ENCODE results near the gene EEFSEC. TPM values are rescaled to one million over a fixed set of nuclear protein-coding genes. Genes with fewer than 3 reads are reported as not detected.

The EEFSEC gene
- total RNA-seq, 1 experiment from 2014 or later = 9.6 TPM

GRCh38 chr3:128404276-128405068 is 251.2 kb downstream of the EEFSEC start:
- ATAC-seq (no peak), DNase-seq (no peak)
- H3F3A ChIP-seq (ENCODE audit: low read length, unreplicated experiment) = no peaks in the 10 kb centered on the region
- POLR2A ChIA-PET (ENCODE audit: unreplicated experiment) = interaction anchor here (0.7 kb wide), 1 partner anchor 71 kb away, joined by 3 read pairs; no protein-coding TSS in a partner anchor
- no peaks in the 10 kb centered on the region for H3K9me2 ChIP-seq (replicated peaks; ENCODE audit: low read length)
- H3K9ac ChIP-seq (ENCODE audit: low read length) = no peak overlapping the region
- CTCF ChIA-PET = no interaction called here
- no peak overlapping the region for H2AFZ ChIP-seq (ENCODE audit: low read length)
- intact Hi-C loops (cut with micrococcal nuclease) = no loop called here
- H3K4me2 ChIP-seq (ENCODE audit: low read length) = no peak overlapping the region
- no peaks in the 10 kb centered on the region for H3K36me3 ChIP-seq (ENCODE audit: low read depth, low read length)
- H3K27ac ChIP-seq (ENCODE audit: low read length) = no peak overlapping the region
- H3K4me1 ChIP-seq (ENCODE audit: insufficient read depth, low read length) = no peaks in the 10 kb centered on the region
- no peak overlapping the region for H3K4me3 ChIP-seq (ENCODE audit: low read length)
- TF ChIP-seq EZH2phosphoT487 (IDR thresholded peaks at IDR 0.05; ENCODE audit: borderline replicate concordance, low read length) (no peak), CTCF (conservative IDR thresholded peaks at IDR 0.05; ENCODE audit: low read depth, low read length) (no peak), EZH2 (IDR thresholded peaks at IDR 0.05; ENCODE audit: low read length, unreplicated experiment) (no peak)
- no peaks in the 10 kb centered on the region for H3K79me2 ChIP-seq (ENCODE audit: low read length)
- H3K9me3 ChIP-seq (ENCODE audit: low read length) = no peaks in the 10 kb centered on the region
- H3K27me3 ChIP-seq (ENCODE audit: low read length) = no peaks in the 10 kb centered on the region
- no TSS peak for BruUV-seq (replicated peaks)
- H4K20me1 ChIP-seq (ENCODE audit: low read length) = no peaks in the 10 kb centered on the region

GRCh38 chr3:128405554-128406277 is 252.4 kb downstream of the EEFSEC start:
- POLR2A ChIA-PET (ENCODE audit: unreplicated experiment) = interaction anchor here (0.6 kb wide), 1 partner anchor 807 kb away, joined by 5 read pairs; no protein-coding TSS in a partner anchor
- intact Hi-C loops (cut with micrococcal nuclease) = no loop called here
- Histone ChIP-seq H3K36me3 (ENCODE audit: low read depth, low read length) (no peaks in the 10 kb centered on the region), H3K4me3 (ENCODE audit: low read length) (no peak overlapping the region), H3K9me2 (replicated peaks; ENCODE audit: low read length) (no peaks in the 10 kb centered on the region), H3K27ac (ENCODE audit: low read length) (no peak overlapping the region), H3F3A (ENCODE audit: low read length, unreplicated experiment) (no peaks in the 10 kb centered on the region), H3K27me3 (ENCODE audit: low read length) (no peaks in the 10 kb centered on the region), H4K20me1 (ENCODE audit: low read length) (no peaks in the 10 kb centered on the region), H3K9ac (ENCODE audit: low read length) (no peak overlapping the region), H2AFZ (ENCODE audit: low read length) (no peak overlapping the region), H3K79me2 (ENCODE audit: low read length) (no peaks in the 10 kb centered on the region), H3K4me2 (ENCODE audit: low read length) (no peak overlapping the region), H3K9me3 (ENCODE audit: low read length) (no peaks in the 10 kb centered on the region), H3K4me1 (ENCODE audit: insufficient read depth, low read length) (no peaks in the 10 kb centered on the region)
- no peak for ATAC-seq
- TF ChIP-seq CTCF (conservative IDR thresholded peaks at IDR 0.05; ENCODE audit: low read depth, low read length) = no peak
- TF ChIP-seq EZH2 (IDR thresholded peaks at IDR 0.05; ENCODE audit: low read length, unreplicated experiment) = no peak
- TF ChIP-seq EZH2phosphoT487 (IDR thresholded peaks at IDR 0.05; ENCODE audit: borderline replicate concordance, low read length) = no peak
- CTCF ChIA-PET = no interaction called here
- DNase-seq = no peak
- no TSS peak for BruUV-seq (replicated peaks)

- H3K9ac ChIP-seq (ENCODE audit: low read length) = no peak overlapping the region
- ChIA-PET POLR2A (ENCODE audit: unreplicated experiment) (no interaction called here), CTCF (no interaction called here)
- no peaks in the 10 kb centered on the region for H3K9me2 ChIP-seq (replicated peaks; ENCODE audit: low read length)
- H3K79me2 ChIP-seq (ENCODE audit: low read length) = no peaks in the 10 kb centered on the region
- ATAC-seq = no peak
- no peak overlapping the region for H3K27ac ChIP-seq (ENCODE audit: low read length)
- TF ChIP-seq EZH2 (IDR thresholded peaks at IDR 0.05; ENCODE audit: low read length, unreplicated experiment) (no peak), EZH2phosphoT487 (IDR thresholded peaks at IDR 0.05; ENCODE audit: borderline replicate concordance, low read length) (no peak)
- no peak overlapping the region for H2AFZ ChIP-seq (ENCODE audit: low read length)
- DNase-seq = no peak
- H3K27me3 ChIP-seq (ENCODE audit: low read length) = no peaks in the 10 kb centered on the region
- no peaks in the 10 kb centered on the region for H4K20me1 ChIP-seq (ENCODE audit: low read length)
- H3K9me3 ChIP-seq (ENCODE audit: low read length) = no peaks in the 10 kb centered on the region
- H3K4me2 ChIP-seq (ENCODE audit: low read length) = no peak overlapping the region
- no peaks in the 10 kb centered on the region for H3K4me1 ChIP-seq (ENCODE audit: insufficient read depth, low read length)
- no peaks in the 10 kb centered on the region for H3F3A ChIP-seq (ENCODE audit: low read length, unreplicated experiment)
- BruUV-seq (replicated peaks) = no TSS peak
- intact Hi-C loops (cut with micrococcal nuclease) = no loop called here
- H3K36me3 ChIP-seq (ENCODE audit: low read depth, low read length) = no peaks in the 10 kb centered on the region
- H3K4me3 ChIP-seq (ENCODE audit: low read length) = no peak overlapping the region
Observed at GRCh38 chr3:128407247-128407646, 254.0 kb downstream of the EEFSEC start.

Measured in PC-3 (cell line).